ENCODE results near the gene FGFBP3.
A peak's percentile ranks its signal among the peaks of the same experiment; 100 is the strongest.

FGFBP3 gene, protein sequence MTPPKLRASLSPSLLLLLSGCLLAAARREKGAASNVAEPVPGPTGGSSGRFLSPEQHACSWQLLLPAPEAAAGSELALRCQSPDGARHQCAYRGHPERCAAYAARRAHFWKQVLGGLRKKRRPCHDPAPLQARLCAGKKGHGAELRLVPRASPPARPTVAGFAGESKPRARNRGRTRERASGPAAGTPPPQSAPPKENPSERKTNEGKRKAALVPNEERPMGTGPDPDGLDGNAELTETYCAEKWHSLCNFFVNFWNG

DNA sequence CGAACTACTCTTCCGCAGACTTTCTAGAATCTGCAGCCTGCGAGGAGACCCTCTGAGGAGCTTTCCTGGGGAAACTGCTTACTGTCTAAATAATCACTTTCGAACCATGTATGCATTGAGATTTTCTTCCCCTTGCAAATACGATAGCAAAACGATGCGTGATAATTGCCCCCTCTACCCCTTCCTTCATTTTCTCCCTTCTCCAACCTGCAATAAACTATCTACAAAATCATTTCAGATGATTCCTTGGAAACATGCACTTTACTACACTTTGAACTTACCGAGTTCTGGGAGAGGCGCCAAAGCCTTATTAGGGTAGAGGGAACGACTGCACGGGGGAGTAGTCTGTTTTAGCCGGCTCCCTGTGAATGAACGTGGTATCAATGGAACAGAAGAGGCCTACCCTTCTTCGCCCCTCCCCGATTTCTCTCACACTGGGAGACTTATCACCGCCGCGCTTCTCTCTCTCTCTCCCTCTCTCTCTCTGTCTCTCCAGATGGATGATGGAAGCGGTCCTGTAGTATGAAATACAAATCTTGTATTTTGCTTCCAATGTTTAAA lies at the start of gene FGFBP3:
Gene FGFBP3, minus strand, starts transcription at position 370 of the 561 bp plus-strand sequence. CDS start 517 bp downstream, outside the sequence.
- DNase-seq: peak; percentile 83

DNA sequence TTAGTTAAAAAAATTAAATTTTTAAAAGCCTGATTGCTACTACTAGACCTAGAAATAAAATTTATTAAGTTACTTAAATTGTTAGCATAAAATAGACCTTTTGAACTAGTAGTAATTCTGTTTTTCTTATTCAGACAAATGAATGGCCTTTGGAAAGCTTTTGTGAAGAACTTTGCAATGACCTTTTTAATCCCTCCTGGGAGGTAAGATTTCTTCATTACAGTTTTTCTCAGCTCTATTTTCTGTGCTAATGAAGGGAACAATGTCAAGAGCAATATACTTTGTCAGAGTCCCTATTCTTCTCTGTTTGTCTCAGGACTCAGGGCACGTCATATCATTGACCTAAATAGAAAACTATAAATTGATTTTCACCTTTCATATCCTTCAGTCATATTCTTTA lies 47.8 kb upstream of the FGFBP3 start:
- no peak for DNase-seq

DNA sequence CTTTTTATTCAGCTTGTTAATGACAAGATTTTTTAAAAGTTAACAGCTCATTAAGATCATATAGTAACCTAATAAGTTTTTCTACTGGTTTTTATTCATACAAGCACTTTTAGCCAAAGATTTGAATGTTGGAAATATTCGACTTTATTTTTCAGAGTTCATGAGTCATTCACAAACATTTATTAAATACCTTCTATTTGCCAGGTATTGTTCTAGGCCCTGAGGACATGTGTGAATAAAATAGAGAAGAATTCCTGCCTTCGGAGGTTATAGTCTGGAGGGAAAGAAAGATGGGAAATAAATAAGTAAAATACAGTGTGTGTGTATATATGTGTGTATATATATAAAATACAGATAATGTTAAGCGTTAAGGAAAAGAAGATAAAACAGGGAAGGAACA lies 45.8 kb upstream of the FGFBP3 start:
- no peak for DNase-seq

DNA sequence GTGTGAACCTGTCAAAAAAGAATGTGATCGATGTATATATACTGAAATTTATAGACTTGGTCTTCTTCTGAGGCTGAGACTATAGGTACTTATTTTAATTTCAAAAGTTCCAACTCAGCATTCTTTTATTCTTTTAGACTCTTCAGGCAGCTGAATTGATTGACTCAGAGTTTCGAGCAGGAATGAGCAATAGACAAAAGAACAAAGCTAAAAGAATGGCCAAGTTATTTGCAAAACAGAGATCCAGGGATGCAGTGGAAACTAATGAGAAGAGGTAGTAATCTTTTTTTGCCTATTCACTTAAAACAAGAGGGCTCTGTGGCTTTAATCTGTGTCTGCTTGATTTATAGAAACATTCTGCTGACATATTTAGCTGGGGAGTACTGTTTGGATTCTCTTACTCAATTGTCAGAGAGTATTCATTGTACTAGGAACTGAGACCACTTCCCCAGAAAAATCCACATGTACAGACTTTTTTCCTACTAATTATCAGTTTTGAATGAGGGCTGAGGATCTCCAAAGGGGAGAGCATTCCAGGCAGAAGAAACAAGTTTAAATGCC lies 44.4 kb upstream of the FGFBP3 start:
- no peak for DNase-seq

DNA sequence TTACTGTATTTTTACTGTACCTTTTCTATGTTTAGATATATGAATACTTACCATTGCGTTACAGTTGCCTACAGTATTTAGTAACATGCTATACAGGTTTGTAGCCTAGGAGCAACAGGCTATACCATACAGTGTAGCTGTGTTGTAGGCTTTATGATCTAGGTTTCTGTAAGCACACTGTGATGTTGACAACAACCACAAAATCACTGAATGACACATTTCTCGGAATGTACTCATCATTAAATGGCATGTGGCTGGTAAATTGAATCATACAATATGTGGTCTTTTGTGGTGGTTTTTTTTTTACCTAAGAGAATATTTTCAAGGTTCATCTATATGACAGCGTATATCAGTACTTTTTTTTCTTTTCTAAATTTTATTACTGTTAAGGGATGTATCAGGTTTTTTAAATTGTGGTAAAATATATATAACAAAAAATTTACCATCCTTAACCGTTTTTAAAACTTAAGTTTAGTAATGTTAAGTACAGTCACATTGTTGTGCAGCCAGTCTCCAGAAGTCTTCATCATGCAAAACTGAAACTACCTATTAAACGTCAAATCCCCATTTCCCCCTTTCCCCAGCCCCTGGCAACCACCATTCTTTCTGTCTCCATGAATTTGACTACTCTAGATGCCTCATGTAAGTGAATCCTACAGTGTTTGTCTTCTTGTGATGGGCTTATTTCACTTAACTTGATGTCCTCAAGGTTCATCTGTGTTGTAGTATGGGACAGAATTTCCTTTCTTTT lies 35.8 kb upstream of the FGFBP3 start:
- DNase-seq: no peak

DNA sequence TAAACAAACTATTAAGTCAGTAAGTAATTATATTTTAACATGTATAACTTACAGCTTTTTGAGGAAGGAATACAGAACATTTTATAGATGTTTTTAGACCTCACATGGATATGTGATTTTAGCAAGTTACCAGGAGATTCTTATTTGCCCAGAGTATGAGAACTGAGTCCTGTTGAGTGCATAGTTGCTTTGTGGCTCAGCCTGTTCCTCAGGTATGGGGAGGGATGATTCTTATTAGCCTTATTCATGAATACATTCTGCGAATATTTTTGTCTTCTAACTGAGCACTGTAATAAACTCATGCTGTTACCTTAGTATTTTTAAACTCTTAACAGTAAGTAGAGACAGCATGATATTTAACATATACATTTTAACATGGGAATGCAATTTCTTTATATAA lies 32.1 kb upstream of the FGFBP3 start:
- DNase-seq: no peak

DNA sequence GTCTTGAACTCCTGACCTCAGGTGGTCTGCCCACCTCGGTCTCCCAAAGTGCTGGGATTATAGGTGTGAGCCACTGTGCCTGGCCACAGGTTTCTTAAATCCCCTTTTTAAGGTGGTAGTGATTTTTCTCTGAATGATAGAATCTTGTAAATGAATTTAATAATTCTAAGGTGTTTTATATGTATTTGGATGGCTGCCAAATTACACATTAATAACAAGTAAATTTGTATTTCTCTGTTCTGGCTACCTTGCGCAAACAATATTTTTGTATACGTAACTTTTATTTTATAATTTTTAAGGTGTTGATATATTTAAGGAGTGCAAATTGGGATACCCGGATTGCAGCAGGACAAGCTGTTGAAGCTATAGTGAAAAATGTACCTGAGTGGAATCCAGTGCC lies 30.4 kb upstream of the FGFBP3 start:
- DNase-seq: no peak

DNA sequence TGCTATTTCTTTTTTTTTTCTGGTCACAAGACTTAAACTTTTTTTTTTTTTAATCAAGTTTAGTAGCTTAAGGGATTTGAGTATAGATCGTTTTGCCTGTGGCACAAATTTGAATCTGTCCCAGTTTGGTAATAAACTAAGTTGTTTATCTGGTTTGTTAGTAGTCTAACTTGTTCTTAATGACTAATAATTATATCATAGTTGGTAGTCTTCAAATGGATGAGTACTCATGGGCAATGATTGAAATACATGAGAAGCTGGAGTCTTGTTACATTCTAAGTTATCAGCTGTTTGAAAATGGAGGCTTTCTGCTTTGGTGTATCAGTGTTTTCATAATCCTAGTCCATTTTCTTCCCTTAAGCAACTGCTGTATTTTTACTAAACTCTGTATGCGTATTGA lies 26.6 kb upstream of the FGFBP3 start:
- no peak for DNase-seq

DNA sequence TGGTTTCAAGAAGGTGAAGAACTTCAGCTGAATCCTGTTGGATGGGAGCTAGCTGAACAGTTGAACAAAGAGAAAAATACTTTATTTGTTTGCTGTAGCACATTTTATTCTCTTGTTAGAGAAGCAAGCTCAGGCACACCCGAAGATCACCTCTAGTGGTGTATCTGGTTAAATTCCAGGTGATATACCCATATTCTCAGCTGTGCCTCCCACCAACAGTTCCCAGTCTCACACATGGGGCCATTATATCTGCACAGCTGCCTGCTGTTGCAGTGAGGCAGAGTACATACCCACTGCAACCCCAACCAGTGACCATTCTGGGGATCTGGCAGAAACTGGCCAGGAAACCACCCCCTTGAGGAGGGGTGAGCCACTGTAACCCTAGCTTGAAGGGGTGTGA lies 23.5 kb upstream of the FGFBP3 start:
- no peak for DNase-seq

DNA sequence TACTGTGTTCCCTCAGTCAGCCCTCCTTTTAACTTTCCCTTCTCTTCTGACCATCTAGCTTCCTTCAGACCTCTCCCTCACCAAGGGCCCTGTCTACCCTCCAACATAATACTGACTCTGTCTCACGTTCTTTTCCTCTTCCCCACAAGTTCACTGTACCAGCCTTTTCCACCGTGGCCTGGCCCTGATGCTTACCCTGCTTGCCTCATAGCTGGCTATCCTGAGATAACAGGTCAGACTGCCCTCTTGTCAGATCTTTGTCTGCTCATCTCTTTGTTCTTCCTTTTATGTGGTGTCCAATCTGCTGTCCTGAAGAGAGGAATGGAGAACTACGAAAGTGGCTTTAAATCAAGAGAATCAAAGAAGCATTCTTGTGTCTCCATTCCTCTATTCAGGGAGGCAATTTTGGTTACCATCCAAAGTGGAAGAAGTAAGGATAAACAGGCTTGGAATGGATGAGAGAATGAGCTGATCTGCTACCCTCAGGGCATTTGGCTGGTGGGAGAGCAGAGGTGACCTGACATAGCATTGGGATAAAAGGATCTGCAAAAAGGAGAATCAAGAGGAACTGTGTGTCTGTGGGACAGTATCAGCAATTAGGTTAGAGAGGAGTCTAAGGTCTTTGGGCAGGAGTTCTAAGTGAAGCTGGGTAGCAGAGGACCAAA lies 22.4 kb upstream of the FGFBP3 start:
- DNase-seq: no peak

DNA sequence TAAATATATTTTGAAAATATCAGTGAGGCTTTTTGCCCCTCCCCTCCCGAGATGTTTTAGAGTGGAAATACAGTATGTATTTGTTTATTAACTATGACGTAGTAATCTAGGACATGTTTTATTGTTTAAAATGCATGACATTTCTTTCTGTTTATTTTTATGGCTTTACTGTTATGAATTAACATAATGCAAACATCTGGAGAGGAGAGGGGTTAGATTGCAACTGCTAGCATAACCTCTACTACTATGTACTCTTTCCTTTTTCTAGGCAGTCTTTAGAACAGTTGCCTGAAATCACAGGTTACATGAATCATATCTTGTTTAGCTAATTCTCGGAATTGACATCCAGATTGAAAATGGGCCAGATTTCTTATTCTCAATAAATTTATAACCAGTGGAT lies 21.7 kb upstream of the FGFBP3 start:
- DNase-seq: no peak

DNA sequence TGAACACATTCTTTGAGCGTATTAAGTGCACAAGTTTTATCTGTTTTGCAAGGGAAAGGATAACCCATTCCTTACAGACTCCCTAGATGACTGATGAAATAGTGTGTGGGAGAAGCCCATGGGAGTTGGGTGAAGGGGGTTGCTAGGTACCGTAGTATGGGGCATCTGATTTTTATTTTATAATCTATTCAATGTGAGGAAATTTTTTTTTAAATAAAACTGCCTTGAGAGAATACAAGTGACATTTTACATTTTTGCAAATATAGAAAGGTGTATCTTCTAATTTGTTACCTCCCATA lies 15.7 kb upstream of the FGFBP3 start:
- DNase-seq: no peak

DNA sequence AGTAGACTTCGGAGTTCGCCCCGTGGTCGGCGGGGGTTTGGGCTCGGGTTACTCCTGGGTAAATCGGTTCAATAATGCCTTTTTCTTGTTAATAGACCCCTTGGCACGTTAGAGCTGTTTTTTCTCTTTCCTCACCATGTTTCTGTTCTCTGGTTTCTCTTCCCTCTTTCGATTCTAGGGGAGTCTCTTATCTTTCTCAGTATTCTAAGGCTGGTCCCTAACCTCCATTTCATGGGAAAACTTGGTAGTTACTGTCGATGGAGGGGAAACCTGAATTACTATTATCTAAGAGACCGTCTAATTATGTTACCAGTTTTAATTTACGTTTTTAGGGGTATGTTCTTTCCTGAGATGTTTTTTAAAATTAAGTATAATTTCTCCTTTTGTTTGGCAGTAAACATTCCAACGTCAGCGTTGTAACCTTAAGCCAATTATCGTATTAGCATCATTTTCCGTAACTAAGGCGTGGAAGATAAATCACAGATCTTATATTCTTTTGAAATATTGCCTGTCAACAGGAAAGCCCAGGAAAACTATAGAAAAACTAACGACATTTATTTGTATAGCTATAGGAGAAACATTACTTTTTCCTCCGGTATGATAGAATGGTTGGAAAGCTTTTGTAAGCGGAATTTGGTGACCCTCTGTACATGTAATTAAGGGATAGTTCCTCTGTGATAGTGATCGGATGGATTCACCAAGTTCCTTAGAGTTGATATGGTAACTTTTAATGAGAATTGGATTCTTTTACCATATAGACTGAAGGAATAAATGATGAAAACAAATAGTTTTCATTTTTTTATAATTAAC lies 15.1 kb upstream of the FGFBP3 start:
- DNase-seq: peak; percentile 56

DNA sequence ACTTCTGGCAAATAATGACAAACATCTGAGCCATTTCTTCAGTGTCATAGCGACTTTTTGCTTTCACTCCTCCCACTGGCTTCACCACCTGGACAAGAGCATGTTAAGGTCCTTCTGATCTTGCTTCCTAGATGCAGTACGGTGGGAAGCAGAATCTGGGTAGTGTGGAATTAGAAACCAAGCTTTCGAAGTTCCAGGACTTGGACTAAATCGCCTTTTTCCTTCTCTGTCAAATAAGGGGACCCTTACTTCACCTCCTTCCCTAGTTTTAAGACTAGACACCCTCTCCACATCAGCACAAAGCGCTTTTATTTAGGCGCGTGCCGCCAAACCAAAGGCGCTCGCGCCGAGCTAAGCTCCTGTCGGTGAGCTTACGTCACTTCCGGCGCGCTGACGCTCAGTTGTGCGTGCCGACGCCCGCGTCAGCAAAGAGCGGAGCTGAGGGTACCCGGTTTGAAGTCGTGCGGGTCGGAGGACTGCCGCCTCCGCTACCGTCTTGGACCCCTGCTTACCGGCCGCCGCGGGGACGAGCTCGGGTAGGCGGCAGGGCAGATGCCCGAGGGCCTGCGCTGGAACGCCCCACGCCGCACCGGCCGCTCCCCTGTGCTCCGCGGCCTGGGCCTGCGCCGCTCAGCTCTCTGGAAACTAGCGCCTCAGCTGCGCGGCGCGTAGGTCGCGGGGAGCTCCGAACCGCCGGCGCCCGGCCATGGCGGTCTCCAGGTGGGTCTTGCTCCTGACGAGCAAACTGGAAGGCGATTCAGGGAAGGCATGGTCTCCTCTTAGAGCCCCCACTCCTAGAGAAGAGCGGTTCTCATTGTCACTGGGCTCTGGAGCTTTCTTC lies 14.3 kb upstream of the FGFBP3 start, which contains the start of gene BTAF1:
Gene BTAF1, plus strand, starts transcription at position 400 of the 841 bp plus-strand sequence. Its CDS starts 307 bp downstream, at position 707.
- peak; percentile 93 for DNase-seq

DNA sequence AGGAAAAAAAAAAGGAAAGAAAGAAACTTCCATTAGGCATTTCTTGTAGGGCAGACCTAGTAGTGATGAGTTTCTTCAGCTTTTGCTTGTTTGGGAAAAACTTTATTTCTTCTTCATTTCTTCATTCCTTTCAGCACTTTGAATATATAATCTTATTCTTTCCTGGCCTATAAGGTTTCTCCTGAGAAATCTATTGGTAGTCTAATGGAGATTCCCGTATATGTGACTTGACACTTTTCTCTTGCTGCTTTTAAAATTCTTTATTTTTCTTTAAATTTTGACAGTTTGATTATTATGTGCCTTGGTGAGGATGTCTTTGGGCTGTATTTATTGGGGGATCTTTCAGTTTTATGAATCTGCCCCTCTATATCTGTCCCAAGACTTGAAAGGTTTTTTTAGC lies 10.4 kb upstream of the FGFBP3 start:
- no peak for DNase-seq

DNA sequence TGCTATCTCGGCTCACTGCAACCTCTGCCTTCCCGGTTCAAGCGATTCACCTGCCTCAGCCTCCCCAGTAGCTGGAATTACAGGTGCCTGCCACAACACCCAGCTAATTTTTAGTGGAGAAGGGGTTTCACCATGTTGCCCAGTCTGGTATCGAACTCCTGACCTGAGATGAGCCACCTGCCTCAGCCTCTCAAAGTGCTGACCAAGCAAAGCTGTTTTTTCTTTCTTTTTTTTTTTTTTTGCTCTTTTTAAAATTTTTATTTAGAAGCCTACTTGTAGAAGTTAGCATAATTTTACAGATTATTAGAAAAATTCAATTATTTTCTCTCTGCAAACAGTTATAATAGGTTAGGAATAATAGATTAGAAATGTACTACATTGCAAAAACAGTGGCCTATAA lies 1.2 kb upstream of the FGFBP3 start:
- no peak for DNase-seq

DNA sequence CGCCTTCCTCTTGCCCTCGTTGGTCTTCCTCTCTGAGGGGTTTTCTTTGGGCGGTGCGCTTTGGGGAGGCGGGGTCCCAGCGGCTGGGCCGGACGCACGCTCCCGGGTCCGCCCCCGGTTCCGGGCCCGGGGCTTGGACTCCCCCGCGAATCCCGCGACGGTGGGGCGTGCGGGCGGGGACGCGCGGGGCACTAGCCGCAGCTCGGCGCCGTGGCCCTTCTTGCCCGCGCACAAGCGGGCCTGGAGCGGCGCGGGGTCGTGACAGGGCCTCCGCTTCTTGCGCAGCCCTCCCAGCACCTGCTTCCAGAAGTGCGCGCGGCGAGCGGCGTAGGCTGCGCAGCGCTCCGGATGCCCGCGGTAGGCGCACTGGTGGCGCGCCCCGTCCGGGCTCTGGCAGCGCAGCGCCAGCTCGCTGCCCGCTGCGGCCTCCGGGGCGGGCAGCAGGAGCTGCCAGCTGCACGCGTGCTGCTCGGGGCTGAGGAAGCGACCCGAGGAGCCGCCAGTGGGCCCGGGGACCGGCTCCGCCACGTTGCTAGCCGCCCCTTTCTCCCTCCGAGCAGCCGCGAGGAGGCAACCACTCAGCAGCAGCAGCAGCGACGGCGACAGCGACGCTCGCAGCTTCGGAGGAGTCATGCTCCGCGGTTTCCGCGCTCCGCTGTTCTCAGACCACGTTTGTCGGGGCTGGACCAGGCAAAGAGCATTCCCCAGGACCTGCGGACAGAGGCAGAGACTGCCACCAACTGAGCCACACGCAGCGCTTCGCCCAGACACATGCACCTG lies 759 bp downstream of the FGFBP3 start:
- DNase-seq: peak; percentile 85

DNA sequence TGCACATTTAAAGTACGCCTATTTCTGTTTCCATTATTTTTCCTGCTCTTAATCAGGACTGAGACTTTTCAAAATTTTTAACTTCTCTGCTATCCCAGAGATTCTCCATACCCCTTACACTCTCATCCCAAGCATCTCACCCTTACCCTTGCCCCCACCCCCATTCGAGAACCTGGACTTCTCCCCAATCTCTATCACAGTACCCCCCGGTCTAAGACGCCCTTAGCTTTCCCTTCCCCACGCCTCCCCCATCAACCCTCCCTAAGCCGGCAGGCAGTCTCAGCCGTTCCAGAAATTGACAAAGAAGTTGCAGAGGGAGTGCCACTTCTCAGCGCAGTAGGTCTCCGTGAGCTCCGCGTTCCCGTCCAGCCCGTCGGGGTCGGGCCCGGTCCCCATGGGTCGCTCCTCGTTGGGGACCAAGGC lies 1.4 kb downstream of the FGFBP3 start:
- DNase-seq: peak; percentile 17

DNA sequence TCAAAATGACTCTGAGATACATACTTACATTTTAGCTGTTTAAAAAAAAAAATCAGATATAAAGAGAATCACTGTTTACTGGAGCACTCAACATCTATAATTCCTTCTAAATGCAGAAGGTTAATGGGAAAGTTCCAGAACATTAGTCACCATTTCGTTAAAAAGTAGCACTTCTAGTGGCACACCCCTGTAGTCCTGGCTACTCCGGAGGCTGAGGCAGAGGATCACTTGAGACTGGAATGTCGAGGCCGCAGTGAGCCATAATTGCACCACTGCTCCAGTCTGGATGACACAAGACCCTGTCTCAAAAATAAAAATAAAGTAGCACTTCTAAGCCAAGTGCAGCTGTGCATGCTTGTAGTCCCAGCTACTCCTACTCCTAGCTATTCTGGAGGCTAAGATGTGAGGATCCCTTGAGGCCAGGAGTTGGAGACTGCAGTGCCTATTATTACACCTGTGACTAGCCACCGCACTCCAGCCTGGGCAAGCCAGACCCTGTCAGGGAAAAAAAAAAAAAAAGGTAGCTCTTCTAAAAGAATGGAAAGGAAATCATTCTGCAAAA lies 2.2 kb downstream of the FGFBP3 start:
- no peak for DNase-seq
